Endothelial cell (in vitro differentiated cells): ENCODE results near the gene KCNIP1. TPM values are rescaled to one million over a fixed set of nuclear protein-coding genes. Genes with fewer than 3 reads are reported as not detected.

Experiments
- DNase-seq: peaks from one replicate; pipeline ENCODE4 v3.0.0; 2021; ENCODE audit warnings: low spot score
- H3K27ac Mint-ChIP-seq: one replicate; pipeline ENCODE4 v1.8.0; 2021; ENCODE audit warnings: mixed read lengths, inconsistent platforms; ENCODE audit not compliant: unreplicated experiment
- H3K27me3 Mint-ChIP-seq: one replicate; pipeline ENCODE4 v1.8.0; 2021; ENCODE audit warnings: mild to moderate bottlenecking, moderate library complexity, mixed read lengths, inconsistent platforms; ENCODE audit not compliant: unreplicated experiment
- H3K36me3 Mint-ChIP-seq: one replicate; pipeline ENCODE4 v1.8.0; 2021; ENCODE audit warnings: mild to moderate bottlenecking, low read depth, mixed read lengths, inconsistent platforms; ENCODE audit not compliant: unreplicated experiment
- H3K4me1 Mint-ChIP-seq: one replicate; pipeline ENCODE4 v1.8.0; 2021; ENCODE audit warnings: mild to moderate bottlenecking, mixed read lengths, inconsistent platforms; ENCODE audit not compliant: unreplicated experiment
- H3K4me3 Mint-ChIP-seq: one replicate; pipeline ENCODE4 v1.8.0; 2021; ENCODE audit warnings: mild to moderate bottlenecking, mixed read lengths, inconsistent platforms; ENCODE audit not compliant: unreplicated experiment
- H3K9me3 Mint-ChIP-seq: one replicate; pipeline ENCODE4 v1.8.0; 2021; ENCODE audit warnings: mixed read lengths, inconsistent platforms; ENCODE audit not compliant: unreplicated experiment
- CTCF ChIP-seq: fragments of 200-600 bp; sonication (generic); IDR thresholded peaks from one replicate; pipeline ENCODE4 v1.5.0; 2021; ENCODE audit warnings: antibody characterized with exemption; ENCODE audit not compliant: unreplicated experiment
- total RNA-seq: library from RNA; stranded (reverse); fragmentation: NEBNext Ultra II Directional; extraction: Animal tissue kit (Norgen Biotek cat#: 25700); gene quantifications from one replicate; pipeline ENCODE4 v1.2.1, GENCODE V29; 2021; ENCODE audit not compliant: unreplicated experiment

KCNIP1 gene
- total RNA-seq, 1 donor from 2014 or later = 6.1 TPM

DNA sequence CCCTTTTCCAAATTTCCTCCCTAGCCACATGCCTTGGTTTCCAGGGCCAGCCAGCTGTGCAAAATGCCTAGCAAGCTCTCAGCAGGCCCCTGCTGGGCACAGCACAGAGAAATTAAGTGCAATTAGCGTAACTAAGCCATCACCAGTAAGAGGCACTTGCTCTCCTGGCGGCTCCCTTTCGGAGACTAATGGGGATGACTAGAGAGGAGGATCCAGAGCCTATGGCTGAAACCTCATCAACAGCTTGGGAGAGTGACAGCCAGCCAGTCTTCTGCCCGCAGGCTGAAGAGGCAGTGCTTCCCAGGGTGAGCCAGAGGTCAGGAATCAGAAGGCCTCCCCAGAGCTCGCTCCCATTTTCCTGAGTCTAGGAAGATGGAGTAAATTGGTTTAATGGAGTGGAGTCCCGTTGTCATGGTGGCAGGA, 108.4 kb downstream of the KCNIP1 start:
- H3K4me3 Mint-ChIP-seq = no peak overlapping the region
- no peaks in the 10 kb centered on the region for H3K9me3 Mint-ChIP-seq
- H3K27me3 Mint-ChIP-seq = peaks cover 5% of the 10 kb centered on the region
- H3K4me1 Mint-ChIP-seq = peaks cover 6% of the 10 kb centered on the region
- peaks cover 4% of the 10 kb centered on the region for H3K36me3 Mint-ChIP-seq
- DNase-seq = no peak
- no peak for TF ChIP-seq CTCF
- H3K27ac Mint-ChIP-seq = no peak overlapping the region

GRCh38 chr5:170614065-170614490, 110.3 kb downstream of the KCNIP1 start:
- Mint-ChIP-seq H3K27me3 (peaks cover 5% of the 10 kb centered on the region), H3K4me3 (no peak overlapping the region), H3K27ac (no peak overlapping the region), H3K9me3 (no peaks in the 10 kb centered on the region), H3K36me3 (peaks cover 4% of the 10 kb centered on the region), H3K4me1 (peaks cover 6% of the 10 kb centered on the region)
- TF ChIP-seq CTCF = no peak
- no peak for DNase-seq

- H3K4me1 Mint-ChIP-seq = peaks cover 6% of the 10 kb centered on the region
- TF ChIP-seq CTCF = no peak
- H3K27me3 Mint-ChIP-seq = peaks cover 5% of the 10 kb centered on the region
- no peak overlapping the region for H3K27ac Mint-ChIP-seq
- no peaks in the 10 kb centered on the region for H3K9me3 Mint-ChIP-seq
- H3K4me3 Mint-ChIP-seq = no peak overlapping the region
- no peak for DNase-seq
- H3K36me3 Mint-ChIP-seq = peaks cover 4% of the 10 kb centered on the region
Observed at GRCh38 chr5:170614720-170615119, 110.9 kb downstream of the KCNIP1 start.

DNA sequence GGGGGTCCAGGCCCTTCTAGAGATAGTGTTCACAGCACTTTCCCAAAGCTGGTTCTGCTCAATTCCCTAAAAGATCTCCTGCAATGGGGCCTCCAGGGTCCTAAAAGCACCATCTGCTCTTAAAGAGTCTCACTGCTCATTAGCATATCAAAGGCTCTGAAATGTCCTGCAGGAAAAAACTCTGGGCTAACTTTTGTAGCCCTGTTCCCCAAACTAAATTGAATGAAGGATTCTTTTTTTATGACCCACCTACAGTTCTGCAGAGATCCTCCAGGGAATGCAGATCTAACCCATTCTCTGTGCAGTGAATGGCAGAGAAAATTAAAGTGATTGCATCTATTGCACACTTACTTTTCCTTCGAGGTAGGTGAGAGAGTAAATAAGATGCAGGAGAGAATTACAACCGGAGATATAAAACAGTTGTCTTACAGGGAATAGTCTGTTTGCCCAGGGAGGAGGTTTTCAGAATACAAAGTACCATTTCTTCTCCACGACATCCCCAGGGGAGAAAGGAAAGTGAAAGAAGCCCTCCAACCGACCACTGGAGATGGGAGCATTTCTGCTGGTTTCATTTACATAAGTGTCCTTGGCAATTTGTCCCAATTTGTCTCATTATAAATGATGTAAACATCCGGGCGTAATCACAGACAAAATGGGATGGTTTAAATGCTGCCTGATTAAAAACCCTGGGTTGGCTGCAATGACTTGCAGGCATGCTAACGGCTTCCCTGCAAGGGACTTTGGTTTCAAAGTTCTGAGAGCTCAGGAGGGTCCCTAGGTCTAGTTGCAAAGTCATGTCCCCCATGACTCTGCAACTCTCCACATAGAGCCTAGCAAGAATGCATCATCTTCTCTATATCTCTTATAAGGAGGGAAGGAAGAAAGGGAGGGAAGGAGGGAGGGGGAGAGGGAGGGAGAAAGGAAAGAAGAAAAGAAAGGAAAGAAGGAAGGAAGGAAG, 114.0 kb downstream of the KCNIP1 start:
- Mint-ChIP-seq H3K9me3 (no peaks in the 10 kb centered on the region), H3K4me1 (peaks cover 6% of the 10 kb centered on the region), H3K27ac (no peak overlapping the region), H3K27me3 (peaks cover 3% of the 10 kb centered on the region), H3K36me3 (peaks cover 4% of the 10 kb centered on the region), H3K4me3 (no peak overlapping the region)
- no peak for TF ChIP-seq CTCF
- DNase-seq = no peak

GRCh38 chr5:170619869-170620268, 116.0 kb downstream of the KCNIP1 start:
- no peak overlapping the region for H3K4me3 Mint-ChIP-seq

More at GRCh38 chr5:170619869-170620268, 116.0 kb downstream of the KCNIP1 start:
- Mint-ChIP-seq H3K27ac (no peak overlapping the region), H3K27me3 (peaks cover 3% of the 10 kb centered on the region), H3K9me3 (no peaks in the 10 kb centered on the region), H3K4me1 (peaks cover 3% of the 10 kb centered on the region), H3K36me3 (peaks cover 4% of the 10 kb centered on the region)
- DNase-seq = no peak
- no peak for TF ChIP-seq CTCF
